Measurements from ENCODE around the gene FKRP.

Gene FKRP

DNA sequence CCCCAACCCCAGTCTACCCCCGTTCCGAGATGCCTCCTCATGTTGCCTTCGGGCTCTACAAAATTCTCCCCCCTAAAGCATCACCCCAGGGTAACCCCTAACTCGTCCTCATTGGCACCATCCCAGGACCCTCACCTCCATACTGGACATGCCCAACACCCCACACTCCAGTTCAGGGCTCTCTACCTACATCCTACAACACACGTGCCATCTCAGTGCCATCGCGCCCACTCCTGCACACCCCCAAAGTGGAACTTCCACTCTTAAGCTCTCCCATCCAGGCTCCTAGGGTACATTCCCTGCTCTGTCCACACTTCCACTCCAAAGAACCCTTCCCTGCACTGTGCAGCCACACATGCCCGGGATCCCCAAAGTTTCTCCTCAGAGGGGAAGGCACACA is 827 bp upstream of the FKRP start:
- no peak for DNase-seq (ENCODE audit: low spot score)
- TF ChIP-seq, protein P1, sequence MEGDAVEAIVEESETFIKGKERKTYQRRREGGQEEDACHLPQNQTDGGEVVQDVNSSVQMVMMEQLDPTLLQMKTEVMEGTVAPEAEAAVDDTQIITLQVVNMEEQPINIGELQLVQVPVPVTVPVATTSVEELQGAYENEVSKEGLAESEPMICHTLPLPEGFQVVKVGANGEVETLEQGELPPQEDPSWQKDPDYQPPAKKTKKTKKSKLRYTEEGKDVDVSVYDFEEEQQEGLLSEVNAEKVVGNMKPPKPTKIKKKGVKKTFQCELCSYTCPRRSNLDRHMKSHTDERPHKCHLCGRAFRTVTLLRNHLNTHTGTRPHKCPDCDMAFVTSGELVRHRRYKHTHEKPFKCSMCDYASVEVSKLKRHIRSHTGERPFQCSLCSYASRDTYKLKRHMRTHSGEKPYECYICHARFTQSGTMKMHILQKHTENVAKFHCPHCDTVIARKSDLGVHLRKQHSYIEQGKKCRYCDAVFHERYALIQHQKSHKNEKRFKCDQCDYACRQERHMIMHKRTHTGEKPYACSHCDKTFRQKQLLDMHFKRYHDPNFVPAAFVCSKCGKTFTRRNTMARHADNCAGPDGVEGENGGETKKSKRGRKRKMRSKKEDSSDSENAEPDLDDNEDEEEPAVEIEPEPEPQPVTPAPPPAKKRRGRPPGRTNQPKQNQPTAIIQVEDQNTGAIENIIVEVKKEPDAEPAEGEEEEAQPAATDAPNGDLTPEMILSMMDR (IDR thresholded peaks at IDR 0.05; ENCODE audit: extremely low read depth, missing control alignments) = no peak

DNA sequence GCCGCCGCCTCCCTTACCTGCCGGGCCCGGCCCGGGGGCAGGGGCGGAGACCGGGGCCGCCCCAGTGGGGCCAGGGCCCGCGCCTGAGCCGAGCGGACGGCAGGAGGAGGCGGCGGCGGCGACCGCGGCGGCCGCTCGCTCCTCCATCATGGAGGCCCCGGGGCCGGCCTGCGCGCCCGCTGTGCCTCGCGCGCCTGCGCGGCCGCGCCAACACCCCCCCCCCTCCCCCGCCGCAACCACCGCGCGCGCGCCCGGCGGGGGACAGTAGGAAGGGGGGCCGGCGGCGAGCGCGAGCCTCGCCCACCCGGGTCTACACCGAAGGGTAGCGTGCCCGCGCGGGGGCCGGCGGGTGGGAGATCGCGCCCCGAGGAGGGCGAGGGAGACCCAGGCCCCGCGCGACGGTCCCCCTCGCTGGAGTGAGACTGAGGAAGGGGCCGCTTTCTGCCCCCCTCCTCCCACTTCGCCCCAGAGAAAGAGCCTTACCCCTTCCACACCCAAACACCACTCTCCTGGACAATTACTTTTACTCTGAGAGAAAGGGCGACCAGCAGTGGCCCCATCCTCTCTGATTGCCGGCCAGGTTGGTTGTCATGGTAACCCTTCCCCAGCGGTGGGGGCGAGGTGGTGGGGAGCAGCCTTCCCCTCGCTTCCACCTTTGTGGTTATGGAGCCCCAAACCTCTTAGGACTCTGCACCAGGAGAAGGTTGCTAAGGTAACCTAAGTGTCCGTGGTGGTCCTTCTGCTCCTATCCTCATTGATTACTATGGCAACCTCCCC is 612 bp downstream of the FKRP start, which contains the start of gene STRN4:
STRN4 (minus strand) TSS at position 170 of the 777 bp plus-strand sequence; CDS start at position 150, 20 bp downstream.
- peak; percentile 96 for DNase-seq (ENCODE audit: low spot score)
- TF ChIP-seq, protein P1 (IDR thresholded peaks at IDR 0.05; ENCODE audit: extremely low read depth, missing control alignments) = no peak

- DNase-seq (ENCODE audit: low spot score) = peak; percentile 77
- TF ChIP-seq, protein P1 (IDR thresholded peaks at IDR 0.05; ENCODE audit: extremely low read depth, missing control alignments) = peak; percentile 48
These were observed 2.7 kb downstream of the FKRP start for GRCh38 chr19:46748325-46749109.

GRCh38 chr19:46753420-46754155 is 7.7 kb downstream of the FKRP start:
- TF ChIP-seq, protein P1 (IDR thresholded peaks at IDR 0.05; ENCODE audit: extremely low read depth, missing control alignments) = peak; percentile 68
- peak; percentile 84 for DNase-seq (ENCODE audit: low spot score)

- no peak for DNase-seq (ENCODE audit: low spot score)
- TF ChIP-seq, protein P1 (IDR thresholded peaks at IDR 0.05; ENCODE audit: extremely low read depth, missing control alignments) = no peak
These were observed 9.4 kb downstream of the FKRP start for GRCh38 chr19:46755077-46755852.

- DNase-seq (ENCODE audit: low spot score) = no peak
- TF ChIP-seq, protein P1 (IDR thresholded peaks at IDR 0.05; ENCODE audit: extremely low read depth, missing control alignments) = no peak
These were observed 10.1 kb downstream of the FKRP start for GRCh38 chr19:46755853-46756543.
